Endothelial cell (in vitro differentiated cells): ENCODE results near the gene PIEZO1. TPM values are rescaled to one million over a fixed set of nuclear protein-coding genes. Genes with fewer than 3 reads are reported as not detected.
A peak's percentile ranks its signal among the peaks of the same experiment; 100 is the strongest.

Experiments used
- DNase-seq: peaks from one replicate; pipeline ENCODE4 v3.0.0; 2021; ENCODE audit warnings: low spot score
- H3K27ac Mint-ChIP-seq: one replicate; pipeline ENCODE4 v1.8.0; 2021; ENCODE audit warnings: mixed read lengths, inconsistent platforms; ENCODE audit not compliant: unreplicated experiment
- H3K27me3 Mint-ChIP-seq: one replicate; pipeline ENCODE4 v1.8.0; 2021; ENCODE audit warnings: mild to moderate bottlenecking, moderate library complexity, mixed read lengths, inconsistent platforms; ENCODE audit not compliant: unreplicated experiment
- H3K36me3 Mint-ChIP-seq: one replicate; pipeline ENCODE4 v1.8.0; 2021; ENCODE audit warnings: mild to moderate bottlenecking, low read depth, mixed read lengths, inconsistent platforms; ENCODE audit not compliant: unreplicated experiment
- H3K4me1 Mint-ChIP-seq: one replicate; pipeline ENCODE4 v1.8.0; 2021; ENCODE audit warnings: mild to moderate bottlenecking, mixed read lengths, inconsistent platforms; ENCODE audit not compliant: unreplicated experiment
- H3K4me3 Mint-ChIP-seq: one replicate; pipeline ENCODE4 v1.8.0; 2021; ENCODE audit warnings: mild to moderate bottlenecking, mixed read lengths, inconsistent platforms; ENCODE audit not compliant: unreplicated experiment
- H3K9me3 Mint-ChIP-seq: one replicate; pipeline ENCODE4 v1.8.0; 2021; ENCODE audit warnings: mixed read lengths, inconsistent platforms; ENCODE audit not compliant: unreplicated experiment
- total RNA-seq: library from RNA; stranded (reverse); fragmentation: NEBNext Ultra II Directional; extraction: Animal tissue kit (Norgen Biotek cat#: 25700); gene quantifications from one replicate; pipeline ENCODE4 v1.2.1, GENCODE V29; 2021; ENCODE audit not compliant: unreplicated experiment
- TF ChIP-seq, protein P1 (sequence below): fragments of 200-600 bp; sonication (generic); IDR thresholded peaks from one replicate; pipeline ENCODE4 v1.5.0; 2021; ENCODE audit warnings: antibody characterized with exemption; ENCODE audit not compliant: unreplicated experiment

The PIEZO1 gene
- total RNA-seq, 1 donor from 2014 or later = 428 TPM

- Mint-ChIP-seq H3K27ac (no peak overlapping the region), H3K36me3 (no peaks in the 10 kb centered on the region), H3K4me3 (no peak overlapping the region), H3K4me1 (peaks cover 8% of the 10 kb centered on the region), H3K9me3 (no peaks in the 10 kb centered on the region), H3K27me3 (peaks cover 5% of the 10 kb centered on the region)
- TF ChIP-seq, protein P1, sequence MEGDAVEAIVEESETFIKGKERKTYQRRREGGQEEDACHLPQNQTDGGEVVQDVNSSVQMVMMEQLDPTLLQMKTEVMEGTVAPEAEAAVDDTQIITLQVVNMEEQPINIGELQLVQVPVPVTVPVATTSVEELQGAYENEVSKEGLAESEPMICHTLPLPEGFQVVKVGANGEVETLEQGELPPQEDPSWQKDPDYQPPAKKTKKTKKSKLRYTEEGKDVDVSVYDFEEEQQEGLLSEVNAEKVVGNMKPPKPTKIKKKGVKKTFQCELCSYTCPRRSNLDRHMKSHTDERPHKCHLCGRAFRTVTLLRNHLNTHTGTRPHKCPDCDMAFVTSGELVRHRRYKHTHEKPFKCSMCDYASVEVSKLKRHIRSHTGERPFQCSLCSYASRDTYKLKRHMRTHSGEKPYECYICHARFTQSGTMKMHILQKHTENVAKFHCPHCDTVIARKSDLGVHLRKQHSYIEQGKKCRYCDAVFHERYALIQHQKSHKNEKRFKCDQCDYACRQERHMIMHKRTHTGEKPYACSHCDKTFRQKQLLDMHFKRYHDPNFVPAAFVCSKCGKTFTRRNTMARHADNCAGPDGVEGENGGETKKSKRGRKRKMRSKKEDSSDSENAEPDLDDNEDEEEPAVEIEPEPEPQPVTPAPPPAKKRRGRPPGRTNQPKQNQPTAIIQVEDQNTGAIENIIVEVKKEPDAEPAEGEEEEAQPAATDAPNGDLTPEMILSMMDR = peak; percentile 89
- DNase-seq = peak; percentile 85
These were observed 41.1 kb downstream of the PIEZO1 start for GRCh38 chr16:88743693-88744576.

- Mint-ChIP-seq H3K36me3 (no peaks in the 10 kb centered on the region), H3K27ac (no peak overlapping the region), H3K4me1 (peaks cover 8% of the 10 kb centered on the region), H3K9me3 (no peaks in the 10 kb centered on the region), H3K27me3 (peaks cover 6% of the 10 kb centered on the region), H3K4me3 (no peak overlapping the region)
- no peak for DNase-seq
- TF ChIP-seq, protein P1 = no peak
These were observed 42.0 kb downstream of the PIEZO1 start for GRCh38 chr16:88742896-88743605.

DNA sequence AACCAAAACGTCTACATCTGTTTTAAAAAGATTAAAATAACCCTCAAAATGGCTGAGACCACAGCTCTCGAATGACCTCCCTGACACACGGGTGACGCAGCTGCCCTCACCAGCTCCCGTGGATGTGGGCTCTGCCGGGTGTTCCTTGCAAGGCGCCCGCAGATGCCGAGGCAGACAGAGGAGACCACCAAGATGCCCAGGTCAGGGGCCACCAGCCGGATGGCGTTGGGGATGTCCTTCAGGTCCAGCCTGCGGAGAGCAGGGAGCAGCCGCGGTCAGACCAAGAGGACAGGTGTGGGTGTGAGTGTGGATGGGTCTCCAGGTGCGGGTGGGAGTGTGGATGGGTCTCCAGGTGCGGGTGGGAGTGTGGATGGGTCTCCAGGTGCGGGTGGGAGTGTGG, 43.7 kb downstream of the PIEZO1 start:
- TF ChIP-seq, protein P1 = no peak
- H3K4me3 Mint-ChIP-seq = peak overlapping the region; percentile 25
- peaks cover 7% of the 10 kb centered on the region for H3K4me1 Mint-ChIP-seq
- H3K36me3 Mint-ChIP-seq = no peaks in the 10 kb centered on the region
- peak overlapping the region; percentile 18 for H3K27ac Mint-ChIP-seq
- H3K9me3 Mint-ChIP-seq = no peaks in the 10 kb centered on the region
- peaks cover 8% of the 10 kb centered on the region for H3K27me3 Mint-ChIP-seq
- no peak for DNase-seq

DNA sequence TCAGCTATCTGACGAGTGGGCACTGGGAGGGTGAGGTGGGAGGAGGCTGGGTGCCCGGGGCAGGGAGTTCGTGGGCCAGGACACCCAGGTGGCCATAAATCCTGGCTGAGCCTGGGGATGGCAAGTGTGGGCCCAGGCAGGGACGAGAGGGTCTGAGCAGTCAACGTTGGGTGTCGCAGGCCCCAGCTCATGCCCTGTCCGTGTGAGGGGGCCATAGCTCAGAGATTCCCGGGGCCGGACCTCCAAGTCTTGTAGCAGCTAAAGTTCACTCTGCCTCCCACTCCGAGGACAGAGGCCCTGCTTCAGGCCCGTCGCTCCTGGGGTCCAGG, 44.3 kb downstream of the PIEZO1 start:
- Mint-ChIP-seq H3K27ac (no peak overlapping the region), H3K36me3 (no peaks in the 10 kb centered on the region), H3K4me3 (no peak overlapping the region), H3K9me3 (no peaks in the 10 kb centered on the region), H3K27me3 (peaks cover 8% of the 10 kb centered on the region), H3K4me1 (no peaks in the 10 kb centered on the region)
- TF ChIP-seq, protein P1 = no peak
- no peak for DNase-seq
